ENCODE data around the gene UBE4B.

DNA sequence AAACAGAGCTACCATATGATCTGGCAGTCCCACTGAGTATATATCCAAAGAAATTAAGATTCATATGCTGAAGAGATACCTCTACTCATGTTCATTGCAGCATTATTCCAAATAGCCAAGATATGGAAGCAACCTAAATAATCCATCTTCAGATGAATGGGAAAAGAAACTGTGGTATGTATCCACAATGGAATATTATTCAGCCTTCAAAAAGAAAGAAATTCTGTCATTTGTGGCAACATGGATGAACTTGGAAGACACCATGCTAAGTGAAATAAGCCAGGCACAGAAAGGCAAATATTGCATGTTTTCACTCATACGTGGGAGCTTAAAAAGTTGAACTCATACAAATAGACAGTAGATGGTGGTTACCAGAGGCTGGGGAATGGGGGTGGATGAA, 47.8 kb downstream of the UBE4B start:
- TF ChIP-seq SPI1 (IDR thresholded peaks at IDR 0.05; ENCODE audit: borderline replicate concordance, low read depth, low read length): no peak
- TF ChIP-seq ZFP30 (CRISPR knock-in tag; IDR thresholded peaks at IDR 0.05; ENCODE audit: borderline replicate concordance): no peak
- TF ChIP-seq MAFF (IDR thresholded peaks at IDR 0.05; ENCODE audit: low read length): no peak
- no peak for TF ChIP-seq CHD2 (IDR thresholded peaks at IDR 0.05; ENCODE audit: low read depth, low read length)
- no peak for TF ChIP-seq NFE2L1 (tag; IDR thresholded peaks at IDR 0.05; ENCODE audit: borderline replicate concordance, low read depth)
- TF ChIP-seq, protein P1, sequence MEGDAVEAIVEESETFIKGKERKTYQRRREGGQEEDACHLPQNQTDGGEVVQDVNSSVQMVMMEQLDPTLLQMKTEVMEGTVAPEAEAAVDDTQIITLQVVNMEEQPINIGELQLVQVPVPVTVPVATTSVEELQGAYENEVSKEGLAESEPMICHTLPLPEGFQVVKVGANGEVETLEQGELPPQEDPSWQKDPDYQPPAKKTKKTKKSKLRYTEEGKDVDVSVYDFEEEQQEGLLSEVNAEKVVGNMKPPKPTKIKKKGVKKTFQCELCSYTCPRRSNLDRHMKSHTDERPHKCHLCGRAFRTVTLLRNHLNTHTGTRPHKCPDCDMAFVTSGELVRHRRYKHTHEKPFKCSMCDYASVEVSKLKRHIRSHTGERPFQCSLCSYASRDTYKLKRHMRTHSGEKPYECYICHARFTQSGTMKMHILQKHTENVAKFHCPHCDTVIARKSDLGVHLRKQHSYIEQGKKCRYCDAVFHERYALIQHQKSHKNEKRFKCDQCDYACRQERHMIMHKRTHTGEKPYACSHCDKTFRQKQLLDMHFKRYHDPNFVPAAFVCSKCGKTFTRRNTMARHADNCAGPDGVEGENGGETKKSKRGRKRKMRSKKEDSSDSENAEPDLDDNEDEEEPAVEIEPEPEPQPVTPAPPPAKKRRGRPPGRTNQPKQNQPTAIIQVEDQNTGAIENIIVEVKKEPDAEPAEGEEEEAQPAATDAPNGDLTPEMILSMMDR (IDR thresholded peaks at IDR 0.05 in 2 of 3, conservative IDR thresholded peaks at IDR 0.05 in 1 of 3; ENCODE audit: insufficient read depth in 2 of 3, low read depth in 1 of 3, low read length in 3 of 3): no peak
- no peak for TF ChIP-seq HMG20B (CRISPR knock-in tag; IDR thresholded peaks at IDR 0.05)
- no peak for TF ChIP-seq EZH2 (IDR thresholded peaks at IDR 0.05; ENCODE audit: borderline replicate concordance, low read depth, low read length)
- TF ChIP-seq, protein P2, sequence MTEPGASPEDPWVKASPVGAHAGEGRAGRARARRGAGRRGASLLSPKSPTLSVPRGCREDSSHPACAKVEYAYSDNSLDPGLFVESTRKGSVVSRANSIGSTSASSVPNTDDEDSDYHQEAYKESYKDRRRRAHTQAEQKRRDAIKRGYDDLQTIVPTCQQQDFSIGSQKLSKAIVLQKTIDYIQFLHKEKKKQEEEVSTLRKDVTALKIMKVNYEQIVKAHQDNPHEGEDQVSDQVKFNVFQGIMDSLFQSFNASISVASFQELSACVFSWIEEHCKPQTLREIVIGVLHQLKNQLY (CRISPR knock-in tag; conservative IDR thresholded peaks at IDR 0.05): no peak
- no peak for TF ChIP-seq SREBF1 (IDR thresholded peaks at IDR 0.05; ENCODE audit: borderline replicate concordance, low read depth, low read length)
- TF ChIP-seq, protein P3, sequence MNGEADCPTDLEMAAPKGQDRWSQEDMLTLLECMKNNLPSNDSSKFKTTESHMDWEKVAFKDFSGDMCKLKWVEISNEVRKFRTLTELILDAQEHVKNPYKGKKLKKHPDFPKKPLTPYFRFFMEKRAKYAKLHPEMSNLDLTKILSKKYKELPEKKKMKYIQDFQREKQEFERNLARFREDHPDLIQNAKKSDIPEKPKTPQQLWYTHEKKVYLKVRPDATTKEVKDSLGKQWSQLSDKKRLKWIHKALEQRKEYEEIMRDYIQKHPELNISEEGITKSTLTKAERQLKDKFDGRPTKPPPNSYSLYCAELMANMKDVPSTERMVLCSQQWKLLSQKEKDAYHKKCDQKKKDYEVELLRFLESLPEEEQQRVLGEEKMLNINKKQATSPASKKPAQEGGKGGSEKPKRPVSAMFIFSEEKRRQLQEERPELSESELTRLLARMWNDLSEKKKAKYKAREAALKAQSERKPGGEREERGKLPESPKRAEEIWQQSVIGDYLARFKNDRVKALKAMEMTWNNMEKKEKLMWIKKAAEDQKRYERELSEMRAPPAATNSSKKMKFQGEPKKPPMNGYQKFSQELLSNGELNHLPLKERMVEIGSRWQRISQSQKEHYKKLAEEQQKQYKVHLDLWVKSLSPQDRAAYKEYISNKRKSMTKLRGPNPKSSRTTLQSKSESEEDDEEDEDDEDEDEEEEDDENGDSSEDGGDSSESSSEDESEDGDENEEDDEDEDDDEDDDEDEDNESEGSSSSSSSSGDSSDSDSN (IDR thresholded peaks at IDR 0.05; ENCODE audit: borderline replicate concordance in 1 of 2, low read depth in 2 of 2, low read length in 2 of 2): no peak
- TF ChIP-seq CBX5 (IDR thresholded peaks at IDR 0.05; ENCODE audit: borderline replicate concordance, low read depth): no peak
- no peak for TF ChIP-seq NR2C1 (IDR thresholded peaks at IDR 0.05)
- TF ChIP-seq NR2C1 (tag; IDR thresholded peaks at IDR 0.05): no peak

All from K562 (cell line).